ENCODE measurements around the gene PTPN14. TPM values are rescaled to one million over a fixed set of nuclear protein-coding genes. Genes with fewer than 3 reads are reported as not detected.

PTPN14 gene
- total and polyA plus RNA-seq, 2 experiments from 2014 or later: 18.7 to 70.2 TPM

DNA sequence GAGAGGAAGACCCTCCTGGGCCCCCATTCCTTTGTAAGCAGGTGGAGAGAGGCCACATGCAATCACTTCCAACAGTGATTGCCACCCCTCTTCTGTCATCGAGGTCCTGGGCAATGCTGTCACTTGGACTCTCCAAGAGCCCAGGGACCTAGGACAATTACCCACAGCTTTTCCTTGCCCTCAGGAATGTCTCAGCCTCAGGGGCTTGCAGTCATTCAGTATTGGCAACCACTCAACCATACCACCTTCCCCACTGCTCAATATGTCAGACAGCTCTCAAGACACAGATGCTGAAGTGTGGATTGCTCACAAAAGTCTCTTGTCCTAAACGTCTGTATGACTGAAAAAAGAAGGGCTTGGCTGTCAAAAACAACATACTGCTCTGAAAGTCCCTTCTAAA, 87.8 kb downstream of the PTPN14 start (continued):
- no peak for TF ChIP-seq ZNF462 (CRISPR knock-in tag; IDR thresholded peaks at IDR 0.05)
- no peak for TF ChIP-seq POLR2AphosphoS5 (IDR thresholded peaks at IDR 0.05; ENCODE audit: low read depth)
- TF ChIP-seq, protein P1, sequence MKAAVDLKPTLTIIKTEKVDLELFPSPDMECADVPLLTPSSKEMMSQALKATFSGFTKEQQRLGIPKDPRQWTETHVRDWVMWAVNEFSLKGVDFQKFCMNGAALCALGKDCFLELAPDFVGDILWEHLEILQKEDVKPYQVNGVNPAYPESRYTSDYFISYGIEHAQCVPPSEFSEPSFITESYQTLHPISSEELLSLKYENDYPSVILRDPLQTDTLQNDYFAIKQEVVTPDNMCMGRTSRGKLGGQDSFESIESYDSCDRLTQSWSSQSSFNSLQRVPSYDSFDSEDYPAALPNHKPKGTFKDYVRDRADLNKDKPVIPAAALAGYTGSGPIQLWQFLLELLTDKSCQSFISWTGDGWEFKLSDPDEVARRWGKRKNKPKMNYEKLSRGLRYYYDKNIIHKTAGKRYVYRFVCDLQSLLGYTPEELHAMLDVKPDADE (IDR thresholded peaks at IDR 0.05): no peak
- no peak for TF ChIP-seq CTCF (conservative IDR thresholded peaks at IDR 0.05; ENCODE audit: low read depth in 2 of 2)
- TF ChIP-seq ZNF331 (CRISPR knock-in tag; IDR thresholded peaks at IDR 0.05; ENCODE audit: low read depth): no peak

GRCh38 chr1:214462882-214463281, 88.5 kb downstream of the PTPN14 start:
- no peak for DNase-seq (ENCODE audit: low spot score)
- Mint-ChIP-seq H3K36me3 (ENCODE audit: low read depth) (peaks cover 3% of the 10 kb centered on the region; the same call in 1 of the 3 replicates), H3K9me3 (no peaks in the 10 kb centered on the region), H3K4me3 (no peak overlapping the region), H3K27me3 (ENCODE audit: insufficient read depth, low read depth, poor library complexity) (no peaks in the 10 kb centered on the region), H3K4me1 (peaks cover 37% of the 10 kb centered on the region), H3K27ac (no peak overlapping the region)
- Histone ChIP-seq H3K9me2 (ENCODE audit: insufficient read depth) (no peaks in the 10 kb centered on the region), H3F3A (replicated peaks; ENCODE audit: low read depth) (no peaks in the 10 kb centered on the region), H2AFZ (no peak overlapping the region), H3K4me2 (no peak overlapping the region), H3K79me2 (replicated peaks; ENCODE audit: insufficient read depth) (peaks cover 83% of the 10 kb centered on the region), H3K4me1 (ENCODE audit: insufficient read depth) (peaks cover 33% of the 10 kb centered on the region), H3K27ac (ENCODE audit: low read depth) (no peak overlapping the region), H3K4me3 (no peak overlapping the region), H3K27me3 (ENCODE audit: insufficient read depth) (no peaks in the 10 kb centered on the region), H4K20me1 (replicated peaks; ENCODE audit: insufficient read depth) (no peaks in the 10 kb centered on the region; the same call in 1 of the 2 replicates), H3K36me3 (ENCODE audit: insufficient read depth) (peaks cover 3% of the 10 kb centered on the region; the same call in 1 of the 2 replicates)
- ATAC-seq: no peak
- TF ChIP-seq CREB1 (CRISPR knock-in tag; IDR thresholded peaks at IDR 0.05; ENCODE audit: low read depth) (no peak), CTCF (conservative IDR thresholded peaks at IDR 0.05; ENCODE audit: low read depth in 2 of 2) (no peak), ZNF114 (CRISPR knock-in tag; IDR thresholded peaks at IDR 0.05) (no peak), NANOG (IDR thresholded peaks at IDR 0.05; ENCODE audit: borderline replicate concordance) (no peak), EZH2phosphoT487 (IDR thresholded peaks at IDR 0.05; ENCODE audit: unreplicated experiment) (no peak), POLR2AphosphoS5 (IDR thresholded peaks at IDR 0.05; ENCODE audit: low read depth) (no peak), EZH2 (IDR thresholded peaks at IDR 0.05; ENCODE audit: low read depth, unreplicated experiment) (no peak)
- TF ChIP-seq, protein P1 (IDR thresholded peaks at IDR 0.05): no peak

All from GM23338 (cell line).